ENCODE results near the gene PAK3. TPM values are rescaled to one million over a fixed set of nuclear protein-coding genes. Genes with fewer than 3 reads are reported as not detected.

The PAK3 gene
- total and polyA plus RNA-seq, 2 experiments from 2014 or later = not detected

- 44 to 49% methylated on average over 2 of the region's 2 CpGs for WGBS, 2 experiments (ENCODE audit: low coverage in 1 of 2, low lambda C conversion rate in 2 of 2, missing lambda C conversion rate in 2 of 2)
- Histone ChIP-seq H3K27me3 (replicated peaks; ENCODE audit: insufficient read depth) (no peaks in the 10 kb centered on the region), H4K20me1 (ENCODE audit: insufficient read depth) (no peaks in the 10 kb centered on the region), H3K27ac (no peak overlapping the region), H3K36me3 (ENCODE audit: low read depth) (no peaks in the 10 kb centered on the region), H3K79me2 (ENCODE audit: insufficient read depth) (no peaks in the 10 kb centered on the region), H3K4me1 (ENCODE audit: insufficient read depth) (no peaks in the 10 kb centered on the region), H3K4me2 (ENCODE audit: unreplicated experiment) (no peak overlapping the region), H3K4me3 (no peak overlapping the region), H3F3A (ENCODE audit: insufficient read depth) (no peaks in the 10 kb centered on the region), H3K9me3 (ENCODE audit: low read depth) (no peaks in the 10 kb centered on the region), H3K9ac (no peak overlapping the region), H2AFZ (no peak overlapping the region), H3K9me2 (ENCODE audit: insufficient read depth) (no peaks in the 10 kb centered on the region)
- in situ Hi-C loops (cut with MboI) = no loop called here
- no peak for DNase-seq
- no peak for TF ChIP-seq EZH2 (IDR thresholded peaks at IDR 0.05; ENCODE audit: insufficient read depth, poor library complexity, severe bottlenecking)
- no peak for TF ChIP-seq EZH2phosphoT487 (IDR thresholded peaks at IDR 0.05; ENCODE audit: insufficient read depth, low read depth)
These were observed 95.6 kb downstream of the PAK3 start for GRCh38 chrX:111191598-111191997.

GRCh38 chrX:111199505-111199904 lies 103.5 kb downstream of the PAK3 start:
- Histone ChIP-seq H3K36me3 (ENCODE audit: low read depth) (no peaks in the 10 kb centered on the region), H3K27ac (no peak overlapping the region), H3K9ac (no peak overlapping the region), H3K27me3 (replicated peaks; ENCODE audit: insufficient read depth) (no peaks in the 10 kb centered on the region), H3K9me3 (ENCODE audit: low read depth) (no peaks in the 10 kb centered on the region), H3K9me2 (ENCODE audit: insufficient read depth) (no peaks in the 10 kb centered on the region), H3K4me3 (no peak overlapping the region), H3K79me2 (ENCODE audit: insufficient read depth) (no peaks in the 10 kb centered on the region), H3K4me2 (ENCODE audit: unreplicated experiment) (no peak overlapping the region), H3K4me1 (ENCODE audit: insufficient read depth) (no peaks in the 10 kb centered on the region), H3F3A (ENCODE audit: insufficient read depth) (no peaks in the 10 kb centered on the region), H4K20me1 (ENCODE audit: insufficient read depth) (no peaks in the 10 kb centered on the region), H2AFZ (no peak overlapping the region)
- no peak for DNase-seq
- TF ChIP-seq EZH2 (IDR thresholded peaks at IDR 0.05; ENCODE audit: insufficient read depth, poor library complexity, severe bottlenecking) (no peak), EZH2phosphoT487 (IDR thresholded peaks at IDR 0.05; ENCODE audit: insufficient read depth, low read depth) (no peak)
- in situ Hi-C loops (cut with MboI) = no loop called here
- WGBS, 2 experiments (ENCODE audit: low coverage in 1 of 2, low lambda C conversion rate in 2 of 2, missing lambda C conversion rate in 2 of 2) = 20 to 27% methylated on average over 2 of the region's 2 CpGs

GRCh38 chrX:111200327-111200726 lies 104.3 kb downstream of the PAK3 start:
- Histone ChIP-seq H3K9me3 (ENCODE audit: low read depth) (no peaks in the 10 kb centered on the region), H3K36me3 (ENCODE audit: low read depth) (no peaks in the 10 kb centered on the region), H3K27me3 (replicated peaks; ENCODE audit: insufficient read depth) (no peaks in the 10 kb centered on the region), H3K4me3 (no peak overlapping the region), H3K27ac (no peak overlapping the region), H3F3A (ENCODE audit: insufficient read depth) (no peaks in the 10 kb centered on the region), H3K9me2 (ENCODE audit: insufficient read depth) (no peaks in the 10 kb centered on the region), H3K9ac (no peak overlapping the region), H2AFZ (no peak overlapping the region), H3K4me1 (ENCODE audit: insufficient read depth) (no peaks in the 10 kb centered on the region), H3K79me2 (ENCODE audit: insufficient read depth) (no peaks in the 10 kb centered on the region), H3K4me2 (ENCODE audit: unreplicated experiment) (no peak overlapping the region), H4K20me1 (ENCODE audit: insufficient read depth) (no peaks in the 10 kb centered on the region)
- whole genome bisulfite sequencing, 2 experiments (ENCODE audit: low coverage in 1 of 2, low lambda C conversion rate in 2 of 2, missing lambda C conversion rate in 2 of 2) = 41 to 48% methylated on average over 3 of the region's 3 CpGs
- no peak for DNase-seq
- in situ Hi-C loops (cut with MboI) = no loop called here
- no peak for TF ChIP-seq EZH2phosphoT487 (IDR thresholded peaks at IDR 0.05; ENCODE audit: insufficient read depth, low read depth)
- TF ChIP-seq EZH2 (IDR thresholded peaks at IDR 0.05; ENCODE audit: insufficient read depth, poor library complexity, severe bottlenecking) = no peak

GRCh38 chrX:111207851-111208250 lies 111.9 kb downstream of the PAK3 start:
- H3K27ac ChIP-seq = no peak overlapping the region
- DNase-seq = no peak
- no peaks in the 10 kb centered on the region for H3K36me3 ChIP-seq (ENCODE audit: low read depth)
- no peaks in the 10 kb centered on the region for H3K9me2 ChIP-seq (ENCODE audit: insufficient read depth)
- no peaks in the 10 kb centered on the region for H3F3A ChIP-seq (ENCODE audit: insufficient read depth)
- H3K9ac ChIP-seq = no peak overlapping the region
- no peak overlapping the region for H3K4me3 ChIP-seq
- H3K4me2 ChIP-seq (ENCODE audit: unreplicated experiment) = no peak overlapping the region
- H3K4me1 ChIP-seq (ENCODE audit: insufficient read depth) = no peaks in the 10 kb centered on the region
- H4K20me1 ChIP-seq (ENCODE audit: insufficient read depth) = no peaks in the 10 kb centered on the region
- no peaks in the 10 kb centered on the region for H3K79me2 ChIP-seq (ENCODE audit: insufficient read depth)
- in situ Hi-C loops (cut with MboI) = no loop called here
- 79 to 83% methylated on average over 6 to 8 of the region's 8 CpGs for WGBS, 2 experiments (ENCODE audit: low coverage in 1 of 2, low lambda C conversion rate in 2 of 2, missing lambda C conversion rate in 2 of 2)
- H2AFZ ChIP-seq = no peak overlapping the region
- no peaks in the 10 kb centered on the region for H3K9me3 ChIP-seq (ENCODE audit: low read depth)
- TF ChIP-seq EZH2 (IDR thresholded peaks at IDR 0.05; ENCODE audit: insufficient read depth, poor library complexity, severe bottlenecking) = no peak
- TF ChIP-seq EZH2phosphoT487 (IDR thresholded peaks at IDR 0.05; ENCODE audit: insufficient read depth, low read depth) = no peak
- no peaks in the 10 kb centered on the region for H3K27me3 ChIP-seq (replicated peaks; ENCODE audit: insufficient read depth)

GRCh38 chrX:111216293-111216801 lies 120.4 kb downstream of the PAK3 start:
- no peaks in the 10 kb centered on the region for H3K4me1 ChIP-seq (ENCODE audit: insufficient read depth)
- H3K9me3 ChIP-seq (ENCODE audit: low read depth) = no peaks in the 10 kb centered on the region
- no peaks in the 10 kb centered on the region for H3K79me2 ChIP-seq (ENCODE audit: insufficient read depth)
- WGBS, 2 experiments (ENCODE audit: low coverage in 1 of 2, low lambda C conversion rate in 2 of 2, missing lambda C conversion rate in 2 of 2) = 72 to 74% methylated on average over 6 of the region's 6 CpGs
- no peak overlapping the region for H3K4me2 ChIP-seq (ENCODE audit: unreplicated experiment)
- no peak overlapping the region for H2AFZ ChIP-seq
- H3K9ac ChIP-seq = no peak overlapping the region
- TF ChIP-seq EZH2 (IDR thresholded peaks at IDR 0.05; ENCODE audit: insufficient read depth, poor library complexity, severe bottlenecking) (no peak), EZH2phosphoT487 (IDR thresholded peaks at IDR 0.05; ENCODE audit: insufficient read depth, low read depth) (no peak)
- no peak for DNase-seq
- no peak overlapping the region for H3K27ac ChIP-seq
- no peaks in the 10 kb centered on the region for H3K36me3 ChIP-seq (ENCODE audit: low read depth)
- no peaks in the 10 kb centered on the region for H3F3A ChIP-seq (ENCODE audit: insufficient read depth)
- H3K4me3 ChIP-seq = no peak overlapping the region
- H3K9me2 ChIP-seq (ENCODE audit: insufficient read depth) = no peaks in the 10 kb centered on the region
- no peaks in the 10 kb centered on the region for H4K20me1 ChIP-seq (ENCODE audit: insufficient read depth)
- H3K27me3 ChIP-seq (replicated peaks; ENCODE audit: insufficient read depth) = no peaks in the 10 kb centered on the region
- in situ Hi-C loops (cut with MboI) = no loop called here
